Vagina (tissue), 2 donors: ENCODE results near the gene PAPLN.

Experiments
- CTCF ChIP-seq, 3 experiments: fragments of 450-650 bp in 2 of 3; fragments of 200-600 bp in 1 of 3; sonication (generic) in 1 of 3; IDR thresholded peaks; one replicate each; pipeline ENCODE4 v1.5.1; 2017 to 2019; ENCODE audit warnings: antibody characterized with exemption in 3 of 3, mild to moderate bottlenecking in 2 of 3, moderate library complexity in 2 of 3
- POLR2A ChIP-seq, 2 donors: fragments of 450-650 bp; IDR thresholded peaks; one replicate each; pipeline ENCODE4 v1.6.1; 2017; ENCODE audit warnings: antibody characterized with exemption in 2 of 2, mild to moderate bottlenecking in 2 of 2, moderate library complexity in 2 of 2
- POLR2AphosphoS5 ChIP-seq, 2 donors: sonication (generic); formaldehyde crosslinking; IDR thresholded peaks; one replicate each; pipeline ENCODE4 v1.9.0; 2017; ENCODE audit warnings: antibody characterized with exemption in 2 of 2, mild to moderate bottlenecking in 2 of 2, low read depth in 1 of 2; ENCODE audit not compliant: insufficient read depth in 1 of 2

- TF ChIP-seq POLR2AphosphoS5 (IDR thresholded peaks at IDR 0.05; ENCODE audit: insufficient read depth in 1 of 2, low read depth in 1 of 2) (no peak), CTCF (IDR thresholded peaks at IDR 0.05) (no peak), POLR2A (IDR thresholded peaks at IDR 0.05) (no peak)
These were observed 13.6 kb downstream of the PAPLN start for GRCh38 chr14:73250781-73251500.
